GM19463 (cell line): ENCODE results near the gene CAPN9.
A peak's percentile ranks its signal among the peaks of the same experiment; 100 is the strongest.
"Not testable (repeated sequence)": the region's sequence is repeated elsewhere in the genome, so short reads cannot be mapped to it uniquely, and the experiment has no call there.

Experiments used
- ATAC-seq: cut with Tn5 transposase; IDR thresholded peaks from one replicate; pipeline ENCODE4 v1.9.1; 2021; ENCODE audit warnings: mild to moderate bottlenecking, moderate library complexity; ENCODE audit not compliant: unreplicated experiment

The CAPN9 gene

DNA sequence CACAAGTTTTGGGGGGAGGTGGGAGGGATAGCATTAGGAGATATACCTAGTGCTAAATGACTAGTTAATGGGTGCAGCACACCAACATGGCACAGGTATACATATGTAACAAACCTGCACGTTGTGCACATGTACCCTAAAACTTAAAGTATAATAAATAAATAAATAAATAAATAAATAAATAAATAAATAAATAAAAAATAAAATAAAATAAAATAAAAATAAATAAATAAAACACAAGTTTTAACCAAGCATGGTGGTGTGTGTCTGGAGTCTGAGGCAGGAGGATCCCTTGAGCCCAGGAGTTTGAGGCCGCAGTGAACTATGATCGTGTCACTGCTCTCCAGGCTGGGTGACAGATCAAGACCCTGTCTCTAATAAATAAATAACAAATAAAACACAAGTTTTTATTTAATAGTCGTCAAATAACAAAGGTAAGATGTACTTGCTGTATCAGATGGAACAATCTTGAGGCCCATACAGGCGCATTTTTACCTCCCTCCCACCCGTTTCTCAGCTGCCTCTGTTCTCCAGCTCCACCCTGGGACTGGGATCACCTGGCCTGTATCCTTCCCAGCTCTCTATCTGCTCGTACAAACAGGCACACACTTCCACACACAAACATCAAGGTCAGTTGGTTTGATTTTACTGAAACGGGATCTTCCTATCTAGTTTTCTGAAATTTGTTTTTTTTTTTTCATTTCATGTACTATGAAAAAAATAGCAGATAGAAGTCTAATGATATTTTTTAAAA lies 20.8 kb downstream of the CAPN9 start:
- not testable (repeated sequence) for ATAC-seq

DNA sequence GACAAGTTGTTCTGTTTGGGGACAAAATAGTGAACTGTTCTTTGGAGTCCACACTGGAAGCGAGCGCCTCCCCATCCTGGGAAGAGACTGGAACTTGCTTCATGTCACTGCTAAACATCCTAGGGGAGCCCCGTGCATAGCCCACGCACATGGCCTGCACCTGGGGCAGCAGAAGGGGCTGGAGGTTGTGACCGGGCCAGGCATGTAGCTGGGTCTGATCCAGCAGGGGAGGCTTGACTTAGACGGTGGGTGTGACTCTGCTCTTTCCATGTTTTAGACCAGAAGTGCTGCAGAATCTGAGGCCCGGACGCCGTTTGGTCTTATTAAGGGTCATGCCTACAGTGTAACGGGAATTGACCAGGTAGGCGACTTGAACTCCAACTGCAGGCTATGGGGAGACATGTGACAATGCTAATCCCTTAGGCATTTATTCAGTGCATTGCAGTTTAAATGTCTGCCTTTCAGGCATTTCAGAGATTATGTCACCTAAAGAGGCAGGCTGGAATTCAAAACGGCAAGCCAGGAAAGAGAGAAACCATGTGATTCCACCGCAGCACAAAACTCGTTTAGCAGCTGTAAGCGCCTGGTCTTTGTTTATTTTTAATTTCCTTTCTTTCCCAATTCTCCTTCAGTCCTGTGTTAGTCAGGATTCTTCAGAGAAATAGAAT lies 21.8 kb downstream of the CAPN9 start:
- ATAC-seq, result no peak

DNA sequence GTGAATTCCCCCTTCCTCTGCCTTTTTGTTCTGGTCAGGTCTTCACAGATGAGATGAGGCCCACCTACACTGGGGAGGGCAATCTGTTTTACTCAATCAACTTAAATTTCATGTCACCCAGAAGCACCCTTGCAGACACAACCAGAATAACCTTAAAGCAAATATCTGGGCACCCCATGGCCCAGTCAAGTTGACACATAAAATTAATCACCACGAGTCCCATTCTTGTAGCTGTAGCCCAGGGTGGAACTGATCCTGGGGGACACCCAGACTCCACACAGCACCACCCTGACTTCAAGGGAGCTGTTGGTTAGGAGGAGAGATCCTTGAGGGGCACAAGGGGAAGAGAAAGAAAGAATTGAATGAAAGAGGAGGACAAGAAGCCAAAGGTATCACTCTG lies 23.1 kb downstream of the CAPN9 start:
- no peak for ATAC-seq

DNA sequence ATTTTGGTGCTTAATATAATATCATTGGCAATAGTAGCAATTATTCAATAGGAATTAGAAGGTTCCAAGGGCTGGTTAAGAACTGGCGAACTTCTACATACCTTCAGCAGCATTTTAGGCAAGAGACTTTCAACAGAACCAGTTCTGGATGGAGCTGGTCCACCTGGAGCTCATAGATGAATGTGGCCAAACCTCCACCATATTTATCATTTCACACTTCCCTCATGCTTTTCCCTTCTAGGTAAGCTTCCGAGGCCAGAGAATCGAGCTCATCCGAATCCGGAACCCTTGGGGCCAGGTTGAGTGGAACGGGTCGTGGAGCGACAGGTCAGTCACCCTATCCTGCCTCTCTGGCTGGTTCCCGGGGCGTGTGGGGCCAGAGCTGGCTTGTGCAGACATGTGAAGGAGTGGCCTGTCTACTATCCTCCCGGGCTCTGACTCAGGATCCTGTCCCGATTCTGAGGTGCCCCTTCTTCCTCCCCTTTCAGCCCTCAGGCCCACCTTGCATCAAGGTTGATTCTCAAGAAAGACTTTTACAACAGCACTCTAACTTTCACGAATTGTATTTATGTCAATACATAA lies 24.7 kb downstream of the CAPN9 start:
- ATAC-seq, result no peak

DNA sequence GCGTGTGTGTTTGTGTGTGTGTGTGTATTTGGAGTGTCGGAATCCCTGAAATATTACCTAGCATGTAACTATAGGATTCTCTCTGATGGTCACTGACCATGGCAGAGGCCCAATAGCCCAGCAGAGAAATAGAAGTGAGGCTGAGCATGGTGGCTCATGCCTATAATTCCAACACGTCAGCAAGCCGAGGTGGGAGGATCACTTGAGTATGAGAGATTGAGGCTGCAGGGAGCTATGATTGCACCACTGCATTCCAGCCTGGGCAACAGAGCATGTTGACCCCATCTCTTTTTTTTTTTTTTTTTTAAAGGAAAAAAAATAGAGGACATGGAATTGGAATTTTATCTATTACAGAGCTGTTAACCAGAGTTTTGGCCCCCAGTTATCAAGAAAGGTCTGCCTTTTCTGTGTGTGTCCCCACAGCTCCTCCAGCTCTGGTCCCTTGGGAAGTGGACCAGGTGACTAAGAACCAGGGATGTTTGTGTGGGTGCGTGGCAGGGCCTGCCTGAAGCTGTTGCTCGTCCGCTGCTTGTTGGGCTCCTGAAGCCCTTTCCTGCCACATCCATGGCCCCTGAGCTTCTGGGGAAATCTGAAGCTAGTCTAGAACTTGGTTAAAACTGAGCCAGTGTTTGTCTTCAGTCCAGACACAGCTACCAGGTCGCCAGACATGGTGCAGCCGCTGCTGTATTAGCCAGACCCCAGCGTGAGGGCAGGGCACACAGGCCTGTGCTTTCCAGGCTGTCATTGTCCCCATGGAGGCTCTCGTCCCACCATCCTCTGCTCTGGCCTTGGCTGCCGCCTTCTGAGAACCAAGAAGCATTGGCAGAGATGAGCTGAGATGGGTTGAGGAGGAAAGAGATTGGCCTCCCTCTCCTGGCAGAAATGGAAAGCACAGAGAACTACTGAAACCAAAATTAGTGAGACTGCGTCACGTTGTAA lies 25.5 kb downstream of the CAPN9 start:
- no peak for ATAC-seq

DNA sequence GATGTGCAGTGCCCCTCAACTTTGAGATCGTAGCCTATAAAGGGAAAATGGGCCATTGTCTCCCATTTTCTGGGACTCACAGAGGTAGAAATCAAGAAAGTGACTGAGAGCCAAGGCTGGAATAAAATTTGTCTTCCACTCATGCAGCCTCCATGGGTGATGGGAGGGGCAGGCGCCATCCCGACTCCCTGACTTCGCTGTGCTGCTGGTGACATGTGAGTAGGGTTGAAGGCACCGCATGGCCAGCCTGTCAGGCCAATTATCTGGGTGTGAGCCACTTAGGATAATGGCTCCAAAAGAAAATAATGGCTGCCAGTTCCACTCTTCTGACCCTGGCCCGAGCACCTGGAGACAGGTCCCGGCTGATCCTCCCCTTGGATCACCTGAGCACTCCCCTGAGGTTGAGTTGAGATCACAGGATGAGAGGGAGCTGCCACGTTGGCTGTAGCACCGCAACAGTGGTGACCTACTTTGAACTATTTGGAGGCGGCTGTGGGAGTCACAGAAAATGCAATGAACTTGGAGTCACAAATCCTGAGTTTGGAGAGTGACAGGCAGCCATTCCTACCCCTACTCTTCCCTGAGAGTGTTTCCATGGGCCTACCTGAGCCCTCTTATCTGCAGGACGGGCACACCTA lies 26.3 kb downstream of the CAPN9 start:
- ATAC-seq, result no peak

DNA sequence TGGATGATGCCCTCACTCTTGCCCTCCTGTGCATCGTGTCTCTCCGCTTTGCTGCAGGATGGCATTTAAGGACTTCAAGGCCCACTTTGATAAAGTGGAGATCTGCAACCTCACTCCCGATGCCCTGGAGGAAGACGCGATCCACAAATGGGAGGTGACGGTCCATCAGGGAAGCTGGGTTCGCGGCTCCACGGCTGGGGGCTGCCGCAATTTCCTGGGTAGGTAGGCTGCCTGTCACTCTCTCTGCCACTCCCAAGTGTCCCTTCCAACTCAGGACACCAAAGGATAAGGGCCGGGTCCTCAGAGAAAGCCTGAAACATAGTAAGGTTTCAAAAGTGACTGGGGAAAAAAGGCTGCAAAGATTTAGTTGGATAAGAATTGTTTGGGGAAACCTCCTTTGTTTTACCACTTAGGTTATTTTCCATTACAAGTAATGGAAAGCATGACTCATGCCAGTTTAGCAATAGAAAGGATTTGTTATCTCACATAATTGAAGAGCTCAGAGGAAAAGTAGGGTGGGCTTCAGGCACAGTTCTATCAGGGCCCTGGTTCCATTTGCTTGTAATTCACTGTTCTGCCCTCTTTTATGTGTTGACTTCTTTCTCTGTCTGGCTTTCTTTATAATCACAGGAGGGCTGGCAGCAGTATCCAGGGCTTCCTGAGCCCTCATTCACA lies 31.9 kb downstream of the CAPN9 start:
- ATAC-seq, result no peak

DNA sequence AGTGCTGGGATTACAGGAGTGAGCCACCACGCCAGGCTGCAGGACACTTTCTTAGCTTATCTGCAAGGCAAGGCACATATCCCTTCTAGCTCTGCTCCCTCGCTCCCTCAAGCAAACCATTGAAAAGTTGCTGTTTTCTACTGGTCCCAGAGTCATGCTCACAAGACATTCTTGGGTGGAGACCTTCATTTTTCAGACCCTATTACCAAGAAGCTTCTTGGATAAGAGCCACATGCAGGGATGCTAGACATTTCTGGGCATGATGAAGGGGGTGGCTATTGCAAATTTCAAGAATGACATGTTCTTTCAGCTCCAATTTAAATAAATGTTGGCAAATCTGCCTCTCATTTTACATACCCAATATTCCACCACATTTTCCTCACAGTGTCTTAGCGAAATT lies 33.9 kb downstream of the CAPN9 start:
- ATAC-seq, result no peak

DNA sequence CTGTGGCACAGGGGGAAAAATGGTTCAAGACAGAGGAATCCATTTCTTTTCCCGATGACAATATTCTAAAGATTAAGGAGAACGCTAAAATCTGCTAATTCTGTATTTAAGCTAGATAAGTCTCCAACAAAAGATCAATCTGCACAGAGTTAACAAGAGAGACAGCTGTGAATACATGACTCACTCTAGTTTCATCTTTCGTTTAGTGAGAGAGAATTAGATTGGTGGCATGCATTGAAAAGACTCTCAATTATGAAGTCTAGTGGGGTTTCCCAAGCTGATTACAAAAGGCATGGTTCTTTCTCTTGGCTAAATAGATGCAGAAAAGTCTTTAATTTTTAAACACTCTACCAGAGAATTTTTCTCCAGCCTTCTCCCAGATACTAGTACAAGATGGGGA lies 34.4 kb downstream of the CAPN9 start:
- ATAC-seq, result peak; percentile 92

DNA sequence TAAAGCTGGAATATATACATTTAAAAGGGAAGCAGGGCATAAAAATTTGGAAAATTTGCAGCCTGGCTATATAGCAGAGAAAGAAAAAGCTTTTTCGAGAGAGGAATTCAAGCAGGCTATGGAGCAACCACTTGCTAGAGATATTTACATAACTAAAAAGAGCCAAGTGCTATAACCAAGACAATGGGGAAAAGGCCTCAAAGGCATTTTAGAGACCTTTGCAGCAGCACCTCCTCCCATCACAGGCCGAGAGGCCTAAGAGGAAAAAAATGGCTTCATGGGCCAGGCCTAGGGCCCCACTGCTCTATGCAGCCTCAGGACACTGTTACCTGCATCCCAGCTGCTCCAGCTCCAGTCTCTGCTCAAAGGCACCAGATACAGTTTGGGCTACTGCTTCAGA lies 37.0 kb downstream of the CAPN9 start:
- ATAC-seq, result no peak

DNA sequence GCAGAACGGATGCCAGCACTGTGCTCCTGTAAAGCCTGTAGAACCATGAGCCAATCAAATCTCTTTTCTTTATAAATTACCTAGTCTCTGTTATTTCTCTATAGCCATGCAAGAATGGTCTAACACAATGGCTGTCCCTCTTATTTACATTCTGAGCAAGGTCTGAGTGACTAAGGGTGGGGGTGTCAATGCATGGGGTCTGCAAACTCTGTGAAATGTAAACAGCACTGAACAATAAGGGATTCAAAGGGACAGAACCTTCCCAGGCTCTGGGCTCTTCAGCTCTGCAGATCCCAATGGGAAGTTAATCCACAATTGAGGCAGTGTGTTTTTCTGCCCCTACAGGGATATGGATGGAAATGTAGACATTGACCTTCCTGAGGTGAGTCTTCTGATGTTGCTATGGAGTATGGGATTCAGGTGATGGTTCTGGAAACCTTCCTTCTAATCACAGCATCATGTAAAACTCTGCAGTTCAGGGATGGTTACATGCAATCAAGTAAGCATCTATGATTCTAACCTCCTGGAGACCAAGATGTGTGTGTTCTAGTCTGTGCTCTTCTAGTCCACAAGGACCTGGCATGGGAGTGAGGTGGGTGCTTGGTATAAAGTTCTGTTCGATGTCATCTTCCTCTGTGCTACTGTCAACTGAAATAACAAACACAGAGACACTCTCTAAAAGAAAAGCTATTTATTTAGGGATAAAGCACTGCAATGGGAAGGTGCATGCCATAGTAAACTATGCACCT lies 38.6 kb downstream of the CAPN9 start:
- ATAC-seq, result no peak

DNA sequence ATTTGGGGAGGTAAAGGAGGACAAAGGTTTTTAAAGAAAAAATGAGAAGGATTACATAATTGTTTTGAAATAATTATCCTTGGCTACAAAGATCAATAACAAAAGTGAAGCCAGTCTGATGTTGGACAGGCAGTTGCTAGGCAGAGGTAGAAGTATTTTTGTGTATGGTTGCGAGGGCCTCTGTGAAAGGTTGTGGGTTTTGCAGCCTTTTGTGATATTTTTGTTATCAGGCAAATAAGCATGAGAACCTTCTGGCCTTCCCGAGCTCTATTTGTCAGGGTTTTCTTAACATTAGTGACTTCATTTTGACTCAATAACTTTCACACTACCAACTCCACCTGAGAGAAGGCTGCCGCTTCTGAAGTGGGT lies 39.2 kb downstream of the CAPN9 start:
- no peak for ATAC-seq

DNA sequence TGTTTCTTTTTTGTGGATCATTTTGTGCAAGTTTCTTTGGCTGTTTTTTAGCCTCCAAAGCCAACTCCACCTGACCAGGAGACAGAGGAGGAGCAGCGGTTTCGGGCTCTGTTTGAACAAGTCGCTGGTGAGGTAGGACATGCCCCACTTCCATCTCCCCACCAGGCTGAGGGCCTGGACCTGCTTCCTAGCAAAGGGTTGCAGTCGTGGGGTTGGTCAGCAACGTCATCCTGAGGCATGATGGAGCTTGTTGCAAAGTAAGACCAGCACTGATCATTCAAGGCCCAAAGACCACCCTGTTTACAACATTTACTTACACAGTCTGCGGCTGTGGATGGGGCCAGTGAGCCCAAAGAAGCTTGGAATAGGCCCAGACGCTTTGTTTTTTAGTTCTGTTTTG lies 40.3 kb downstream of the CAPN9 start:
- no peak for ATAC-seq

DNA sequence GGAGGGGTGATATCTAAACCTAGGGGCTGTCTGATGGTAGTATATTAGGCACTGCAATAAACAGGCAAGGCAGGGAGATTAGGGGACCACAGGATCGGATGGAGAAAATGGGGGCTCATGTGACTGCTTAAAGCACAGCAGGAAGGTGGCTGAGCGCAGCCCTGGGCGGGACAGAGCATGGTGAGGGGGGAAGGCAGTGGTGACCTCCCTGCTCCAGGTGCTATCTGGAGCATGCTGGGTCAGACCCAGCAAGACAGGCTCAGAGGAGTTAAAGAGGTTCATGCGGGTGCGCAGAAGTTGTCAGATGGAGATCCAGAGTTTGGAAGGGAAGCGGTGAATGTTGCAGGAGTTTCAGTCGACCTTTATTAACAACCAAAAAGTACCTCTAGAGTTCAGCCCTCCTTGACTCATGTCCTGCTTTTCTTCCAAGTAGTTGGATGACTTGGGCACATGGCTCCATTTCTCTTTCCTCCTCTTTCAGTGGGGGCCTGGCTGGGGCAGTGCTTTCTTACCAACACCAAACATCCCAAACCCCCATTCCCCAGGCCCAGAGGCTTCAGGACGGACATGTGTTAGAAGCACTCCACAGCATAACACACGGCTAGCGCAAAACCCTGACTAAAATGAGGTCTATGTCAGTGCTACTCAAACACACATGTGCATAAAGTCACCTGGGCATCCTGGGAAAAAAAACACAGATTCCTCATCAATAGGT lies 41.5 kb downstream of the CAPN9 start:
- no peak for ATAC-seq

DNA sequence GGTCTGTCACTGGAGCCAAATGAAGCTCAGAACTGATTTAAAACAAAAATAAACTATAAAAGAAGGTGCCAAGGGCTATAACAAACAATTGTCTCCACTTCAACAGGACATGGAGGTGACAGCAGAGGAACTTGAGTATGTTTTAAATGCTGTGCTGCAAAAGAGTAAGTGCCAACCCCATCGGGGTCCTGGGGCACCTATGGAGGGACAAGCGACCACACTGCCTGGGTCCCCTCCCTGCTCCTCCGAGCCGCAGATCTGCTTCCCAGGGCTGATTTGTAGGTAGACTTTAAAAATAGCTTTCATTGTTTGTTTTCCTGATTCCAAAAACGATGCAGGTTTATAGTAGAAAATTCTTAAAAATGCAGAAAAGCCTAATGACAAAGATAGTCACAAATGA lies 42.8 kb downstream of the CAPN9 start:
- no peak for ATAC-seq

DNA sequence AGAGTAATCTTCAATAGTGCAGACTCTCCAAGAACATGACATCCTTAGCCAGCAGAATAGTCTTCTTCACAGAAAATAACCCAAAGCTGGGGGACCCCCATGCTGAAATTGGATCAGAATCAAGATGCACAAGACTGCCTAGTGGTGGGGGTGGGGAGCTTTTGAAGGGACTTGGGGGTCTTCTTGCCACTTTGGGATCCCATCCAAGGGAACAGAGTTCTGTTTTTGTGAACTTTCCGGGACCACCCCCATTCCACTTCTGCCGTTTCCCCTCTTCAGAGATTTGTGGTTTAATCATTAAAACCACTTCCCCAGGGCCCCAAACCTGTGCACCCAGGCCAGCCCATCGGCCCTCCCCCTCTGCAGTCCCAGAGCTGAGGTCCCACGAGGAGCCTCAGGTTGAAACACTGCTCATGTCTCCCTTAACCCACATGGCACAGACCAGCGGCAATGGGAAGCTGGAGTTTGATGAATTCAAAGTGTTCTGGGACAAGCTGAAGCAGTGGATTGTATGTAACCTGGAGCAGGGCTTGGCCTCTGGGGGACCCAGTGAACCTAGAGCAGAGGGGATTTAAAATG lies 44.9 kb downstream of the CAPN9 start:
- no peak for ATAC-seq

DNA sequence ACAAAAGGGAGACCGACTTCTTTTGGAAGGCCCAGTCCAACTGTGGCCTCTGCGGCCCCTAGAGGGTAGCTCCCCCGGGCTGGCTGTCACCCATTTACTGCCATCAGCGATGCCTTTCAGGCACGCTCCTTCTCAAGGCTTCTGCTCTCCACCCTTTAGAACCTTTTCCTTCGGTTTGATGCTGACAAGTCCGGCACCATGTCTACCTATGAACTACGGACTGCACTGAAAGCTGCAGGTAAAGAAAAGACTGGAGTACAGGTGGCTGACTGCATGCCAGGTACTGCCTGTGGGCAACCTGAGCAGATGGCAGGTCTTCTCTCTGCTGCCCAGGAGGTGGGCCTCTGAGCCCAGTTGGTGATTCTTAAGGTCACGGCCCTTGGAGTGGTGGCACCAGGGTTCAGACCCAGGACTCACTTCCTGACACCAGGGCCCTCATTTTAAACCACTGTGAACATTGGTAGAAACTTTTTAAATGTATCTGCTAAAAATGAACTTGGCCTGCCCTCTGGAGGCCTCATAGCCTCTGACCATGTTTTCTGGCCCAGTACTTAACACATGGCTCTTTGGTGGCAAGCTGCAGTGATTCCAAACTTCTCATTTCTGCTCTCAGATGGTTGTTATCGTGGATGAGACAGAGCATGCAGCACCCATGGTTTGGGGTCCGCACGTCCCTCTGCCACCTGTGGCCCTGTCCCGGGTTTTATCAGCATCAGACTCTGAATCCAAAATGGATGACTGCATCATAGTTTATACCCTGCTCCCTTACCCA lies 45.7 kb downstream of the CAPN9 start:
- ATAC-seq, result no peak

DNA sequence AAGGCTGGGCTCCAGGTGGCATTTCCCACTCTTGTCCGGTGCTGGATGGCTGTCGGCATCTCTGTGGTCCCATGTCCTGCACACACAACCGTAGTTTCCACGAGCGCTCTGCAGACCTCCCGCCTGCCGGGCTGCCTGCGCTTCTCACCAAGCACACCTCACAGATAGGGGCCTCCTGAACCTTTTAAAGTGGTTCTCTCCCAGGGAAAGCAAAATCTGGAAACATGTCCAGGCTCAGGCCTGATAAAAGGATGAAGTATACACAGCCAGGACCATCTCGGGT lies 46.2 kb downstream of the CAPN9 start:
- no peak for ATAC-seq
